Liver (tissue), 3 donors: ENCODE results near the gene PPP1R26.

Experiments used
- CTCF ChIP-seq: fragments of 150-350 bp; IDR thresholded peaks from 2 replicates; pipeline ENCODE4 v1.5.1; 2017; ENCODE audit warnings: improper control_type of control experiment, low read depth, low read length; ENCODE audit not compliant: missing input control
- GABPA ChIP-seq, 2 donors: IDR thresholded peaks in 1 of 2; conservative IDR thresholded peaks in 1 of 2; 2 replicates each; pipeline ENCODE4 v1.6.1; 2016; ENCODE audit warnings: antibody characterized with exemption in 2 of 2, mild to moderate bottlenecking in 1 of 2, moderate library complexity in 1 of 2
- MAX ChIP-seq: IDR thresholded peaks from 2 replicates; pipeline ENCODE4 v1.6.1; 2016; ENCODE audit warnings: antibody characterized with exemption
- RXRA ChIP-seq, 2 donors: IDR thresholded peaks; 2 replicates each; pipeline ENCODE4 v1.6.1; 2017 to 2018; ENCODE audit warnings: antibody characterized with exemption in 2 of 2, mild to moderate bottlenecking in 1 of 2
- donor health status: healthy.
- donor health status: healthy.

GRCh38 chr9:135533113-135533512 is 53.5 kb downstream of the PPP1R26 start:
- TF ChIP-seq CTCF (no peak), MAX (no peak), GABPA (IDR thresholded peaks at IDR 0.05 in 1 of 2, conservative IDR thresholded peaks at IDR 0.05 in 1 of 2) (no peak), RXRA (IDR thresholded peaks at IDR 0.05) (no peak)
